Right lobe of liver (tissue), 4 donors: ENCODE results near the gene ANKRD63.

ENCODE experiments used
- POLR2A ChIP-seq: fragments of 450-650 bp; IDR thresholded peaks from one replicate; pipeline ENCODE4 v1.6.1; 2017; ENCODE audit warnings: antibody characterized with exemption, mild to moderate bottlenecking
- TF ChIP-seq, protein P1 (sequence below), 4 donors: fragments of 200-600 bp in 3 of 4; fragments of 450-650 bp in 1 of 4; IDR thresholded peaks; one replicate each; pipeline versions ENCODE4 v1.5.1 to v1.8.0; 2016 to 2022; ENCODE audit warnings: antibody characterized with exemption in 4 of 4, mild to moderate bottlenecking in 2 of 4
- donor health status: DM: no; HTN: no; CAD: no.
- donor health status: DM: no; HTN: no; CAD: no.
- donor health status: DM: no; HTN: yes; CAD: no.

DNA sequence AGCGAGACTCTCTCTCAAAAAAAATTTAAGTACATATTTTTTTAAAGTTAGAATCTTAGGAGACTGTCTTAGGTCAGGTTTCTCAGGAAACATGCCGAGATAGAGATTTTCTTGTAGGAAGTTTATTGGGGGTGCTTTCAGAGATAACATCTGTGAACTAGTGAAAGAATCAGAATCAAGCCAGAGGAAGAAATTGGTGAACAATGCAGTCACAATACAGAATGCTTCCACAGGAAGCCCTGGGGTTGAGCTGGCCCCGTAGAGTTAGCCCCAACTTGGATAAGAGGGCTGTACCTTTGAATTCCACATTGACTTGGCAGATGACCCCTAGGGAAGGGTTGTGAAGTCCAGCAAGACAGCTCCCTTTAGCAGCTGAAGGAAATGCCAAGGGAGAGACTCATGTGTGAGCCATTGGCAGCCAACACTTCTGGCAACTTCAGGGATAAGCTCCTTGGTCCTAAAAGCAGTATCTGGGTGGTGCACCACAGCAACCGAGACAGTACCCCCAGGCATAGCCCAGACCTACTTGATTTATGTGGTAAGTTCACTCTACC is 31.9 kb upstream of the ANKRD63 start:
- TF ChIP-seq, protein P1, sequence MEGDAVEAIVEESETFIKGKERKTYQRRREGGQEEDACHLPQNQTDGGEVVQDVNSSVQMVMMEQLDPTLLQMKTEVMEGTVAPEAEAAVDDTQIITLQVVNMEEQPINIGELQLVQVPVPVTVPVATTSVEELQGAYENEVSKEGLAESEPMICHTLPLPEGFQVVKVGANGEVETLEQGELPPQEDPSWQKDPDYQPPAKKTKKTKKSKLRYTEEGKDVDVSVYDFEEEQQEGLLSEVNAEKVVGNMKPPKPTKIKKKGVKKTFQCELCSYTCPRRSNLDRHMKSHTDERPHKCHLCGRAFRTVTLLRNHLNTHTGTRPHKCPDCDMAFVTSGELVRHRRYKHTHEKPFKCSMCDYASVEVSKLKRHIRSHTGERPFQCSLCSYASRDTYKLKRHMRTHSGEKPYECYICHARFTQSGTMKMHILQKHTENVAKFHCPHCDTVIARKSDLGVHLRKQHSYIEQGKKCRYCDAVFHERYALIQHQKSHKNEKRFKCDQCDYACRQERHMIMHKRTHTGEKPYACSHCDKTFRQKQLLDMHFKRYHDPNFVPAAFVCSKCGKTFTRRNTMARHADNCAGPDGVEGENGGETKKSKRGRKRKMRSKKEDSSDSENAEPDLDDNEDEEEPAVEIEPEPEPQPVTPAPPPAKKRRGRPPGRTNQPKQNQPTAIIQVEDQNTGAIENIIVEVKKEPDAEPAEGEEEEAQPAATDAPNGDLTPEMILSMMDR (IDR thresholded peaks at IDR 0.05): no peak
- no peak for TF ChIP-seq POLR2A
